NCI-H2029 (cell line): ENCODE results near the gene C14orf132.
A peak's percentile ranks its signal among the peaks of the same experiment; 100 is the strongest.

Experiments
- DNase-seq: peaks from one replicate; lab custom pipeline; 2025; lab: John Stamatoyannopoulos, UW

The C14orf132 gene

DNA sequence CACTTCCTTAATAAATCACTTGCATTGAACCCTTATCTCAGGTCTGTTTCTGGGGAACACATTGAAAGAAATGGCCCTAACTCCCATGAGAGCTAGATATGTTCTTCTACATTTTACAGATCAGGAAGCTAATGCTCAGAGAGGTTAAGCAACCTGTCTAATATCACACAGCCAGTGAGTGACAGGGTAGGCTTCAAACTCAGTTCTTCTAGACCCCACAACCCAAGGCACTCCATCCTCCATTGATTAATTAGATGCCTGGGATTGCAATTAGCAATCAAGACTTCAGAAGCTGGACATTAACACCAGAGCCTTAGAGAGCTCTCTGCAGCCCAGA is 59.8 kb downstream of the C14orf132 start:
- DNase-seq: no peak

DNA sequence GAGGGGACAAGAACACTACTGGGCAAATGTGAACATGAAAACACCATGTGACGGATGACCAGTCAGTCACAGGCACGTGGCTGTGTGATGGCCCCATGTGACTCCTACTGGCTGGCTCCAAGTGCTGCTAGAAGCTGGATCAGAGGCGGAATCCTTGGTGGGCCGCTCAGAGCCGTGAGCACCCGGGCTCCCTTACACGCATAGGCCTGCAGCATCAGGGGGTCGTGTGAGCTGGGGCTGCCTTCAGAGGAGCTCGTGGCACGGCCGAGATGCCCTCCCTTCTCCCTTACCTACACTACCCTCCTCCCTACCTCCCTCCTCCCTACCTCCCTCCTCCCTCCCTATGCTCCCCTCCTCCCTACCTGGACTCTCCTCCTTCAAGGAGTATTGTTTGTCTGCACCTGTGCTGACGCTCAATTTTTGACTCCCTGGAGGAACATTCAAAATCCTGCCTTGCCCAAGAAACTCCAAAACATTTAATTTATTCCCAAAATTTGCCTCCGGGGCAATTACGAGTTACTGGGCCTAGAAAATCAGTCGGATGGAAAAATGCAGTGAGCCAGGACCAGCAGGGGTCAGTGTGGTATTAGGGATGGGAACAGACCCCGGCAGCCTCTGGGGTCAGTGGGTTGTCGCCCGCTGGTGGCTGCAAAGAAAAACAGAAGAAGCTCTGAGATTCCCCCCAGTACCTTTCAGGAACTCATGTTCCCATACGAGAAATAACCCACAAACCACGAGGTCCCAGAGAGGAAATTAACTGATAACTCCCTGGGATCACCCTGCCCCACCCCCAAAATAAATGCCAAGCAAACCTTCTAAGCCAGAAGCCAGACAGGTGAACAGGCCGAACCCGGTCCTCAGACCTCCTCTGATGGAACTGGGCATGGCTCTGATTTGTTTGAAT is 61.3 kb downstream of the C14orf132 start:
- no peak for DNase-seq

DNA sequence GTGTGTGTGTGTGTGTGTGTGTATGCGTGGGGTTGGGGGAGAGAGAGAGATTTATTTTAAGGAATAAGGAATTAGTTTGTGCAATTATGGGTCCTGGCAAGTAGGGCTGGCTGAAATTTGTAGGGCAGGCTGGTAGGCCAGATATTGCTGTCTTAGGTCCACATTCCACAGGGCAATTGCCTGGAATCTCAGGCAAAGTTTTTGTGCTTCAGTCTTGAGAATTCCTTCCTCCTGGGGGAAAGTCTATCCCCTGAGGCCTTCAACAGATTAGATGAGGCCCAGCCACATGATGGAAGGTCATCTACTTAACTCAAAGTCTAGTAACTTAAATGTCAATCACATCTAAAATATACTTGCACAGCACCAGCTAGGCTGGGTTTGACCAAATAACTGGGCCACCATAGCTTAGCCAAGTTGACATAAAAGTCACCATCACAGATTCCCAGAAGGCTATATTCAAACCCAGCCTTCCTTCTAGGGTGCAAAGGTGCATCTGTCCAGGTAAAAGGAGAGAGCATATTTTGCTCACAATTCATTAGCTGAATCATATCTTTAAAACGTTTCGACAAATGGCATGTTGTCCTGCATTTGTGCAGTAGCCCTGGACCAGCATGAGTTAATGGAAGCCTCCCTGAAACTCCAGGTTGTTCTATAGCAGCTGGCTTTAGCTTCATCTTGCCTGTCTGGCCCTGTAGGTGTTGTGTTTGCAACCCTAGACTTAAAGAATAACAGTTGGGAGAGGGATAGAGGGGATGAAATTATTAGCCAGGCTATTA is 63.1 kb downstream of the C14orf132 start:
- no peak for DNase-seq

DNA sequence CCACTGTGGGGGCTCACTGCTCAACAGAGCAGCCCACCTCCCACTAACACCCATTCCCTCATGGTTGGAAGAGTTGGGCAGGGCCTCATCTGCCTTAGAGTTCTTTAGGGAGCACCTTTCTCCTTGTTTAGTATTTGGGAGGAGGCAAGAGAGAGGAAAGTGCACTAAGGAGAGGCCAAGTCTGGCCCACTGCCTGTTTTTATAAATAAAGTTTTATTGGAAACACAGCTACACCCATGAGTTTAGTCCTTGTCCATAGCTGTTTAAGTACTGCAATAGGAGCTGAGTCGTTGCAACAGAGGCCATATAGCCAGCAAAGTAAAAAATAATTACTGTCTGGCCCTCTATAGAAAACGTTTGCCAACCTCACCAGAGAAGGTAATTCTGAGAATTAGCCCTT is 63.9 kb downstream of the C14orf132 start:
- no peak for DNase-seq

DNA sequence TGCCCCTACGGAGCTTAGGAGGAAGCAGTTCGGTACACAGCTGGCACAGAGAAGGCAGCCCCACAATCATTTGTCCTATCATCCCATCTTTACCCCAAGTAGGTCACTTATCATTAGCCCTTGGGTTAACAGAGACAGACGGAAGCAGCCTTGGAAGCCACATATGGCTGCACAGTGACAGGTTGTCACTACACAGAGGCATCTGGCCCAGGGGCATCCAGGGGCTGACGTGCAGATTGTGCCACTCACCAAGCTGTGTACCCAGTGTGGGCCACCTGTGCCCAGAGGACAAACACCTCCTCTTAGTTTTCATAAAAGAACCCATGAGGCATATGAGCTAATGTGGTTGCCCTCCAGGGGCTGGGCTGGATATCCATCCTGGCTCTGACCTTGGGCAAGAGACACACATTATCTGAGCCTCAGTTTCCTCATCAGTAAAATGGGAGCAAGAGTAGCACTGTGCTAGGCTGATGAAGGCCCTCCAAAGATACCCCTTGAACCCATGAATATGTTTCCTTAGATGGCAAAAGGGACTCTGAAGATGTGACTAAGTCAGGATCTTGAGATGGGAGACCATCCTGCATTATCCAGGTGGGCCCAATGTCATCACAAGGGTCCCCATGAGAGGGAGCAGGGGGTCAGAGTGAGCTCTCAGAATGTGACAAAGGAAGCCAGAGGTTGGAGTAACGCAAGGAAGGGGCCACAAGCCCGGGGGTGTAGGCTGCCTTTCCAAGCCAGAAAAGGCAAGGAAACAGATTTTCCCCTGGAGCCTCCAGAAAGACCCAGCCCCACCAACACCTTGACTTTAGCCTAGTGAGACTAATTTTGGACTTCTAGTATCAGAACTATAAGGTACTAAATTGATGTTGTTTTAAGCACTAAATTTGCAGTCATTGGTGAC is 64.6 kb downstream of the C14orf132 start:
- DNase-seq: no peak

DNA sequence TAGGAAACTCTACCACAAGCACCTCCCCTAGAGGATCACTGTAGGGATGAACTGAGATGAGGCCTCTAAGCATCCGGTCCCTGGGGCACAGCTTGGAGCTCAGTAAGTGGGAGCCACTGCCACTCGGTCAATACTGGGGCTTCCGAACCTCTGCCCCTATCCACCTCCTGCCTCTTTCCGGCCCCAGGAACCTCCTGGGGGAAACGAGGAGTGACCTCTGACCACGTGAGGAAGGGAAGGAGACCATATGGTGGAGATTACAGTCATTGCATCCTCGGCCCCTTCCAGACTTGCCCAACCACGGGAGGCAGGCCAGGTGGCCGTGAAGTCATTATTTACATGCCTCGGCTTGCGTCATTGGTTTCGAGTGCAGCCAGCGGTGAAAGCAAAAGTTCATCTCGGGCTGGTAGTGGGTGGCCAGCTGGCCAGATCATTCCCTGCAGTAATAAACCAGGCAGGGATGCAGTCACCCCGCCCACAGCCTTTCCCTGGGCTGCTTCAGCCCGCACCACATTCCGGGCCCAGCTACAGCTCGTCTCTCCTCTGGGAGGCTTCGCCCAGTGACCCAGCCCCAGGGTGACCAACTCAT is 65.4 kb downstream of the C14orf132 start:
- DNase-seq: peak; percentile 64

DNA sequence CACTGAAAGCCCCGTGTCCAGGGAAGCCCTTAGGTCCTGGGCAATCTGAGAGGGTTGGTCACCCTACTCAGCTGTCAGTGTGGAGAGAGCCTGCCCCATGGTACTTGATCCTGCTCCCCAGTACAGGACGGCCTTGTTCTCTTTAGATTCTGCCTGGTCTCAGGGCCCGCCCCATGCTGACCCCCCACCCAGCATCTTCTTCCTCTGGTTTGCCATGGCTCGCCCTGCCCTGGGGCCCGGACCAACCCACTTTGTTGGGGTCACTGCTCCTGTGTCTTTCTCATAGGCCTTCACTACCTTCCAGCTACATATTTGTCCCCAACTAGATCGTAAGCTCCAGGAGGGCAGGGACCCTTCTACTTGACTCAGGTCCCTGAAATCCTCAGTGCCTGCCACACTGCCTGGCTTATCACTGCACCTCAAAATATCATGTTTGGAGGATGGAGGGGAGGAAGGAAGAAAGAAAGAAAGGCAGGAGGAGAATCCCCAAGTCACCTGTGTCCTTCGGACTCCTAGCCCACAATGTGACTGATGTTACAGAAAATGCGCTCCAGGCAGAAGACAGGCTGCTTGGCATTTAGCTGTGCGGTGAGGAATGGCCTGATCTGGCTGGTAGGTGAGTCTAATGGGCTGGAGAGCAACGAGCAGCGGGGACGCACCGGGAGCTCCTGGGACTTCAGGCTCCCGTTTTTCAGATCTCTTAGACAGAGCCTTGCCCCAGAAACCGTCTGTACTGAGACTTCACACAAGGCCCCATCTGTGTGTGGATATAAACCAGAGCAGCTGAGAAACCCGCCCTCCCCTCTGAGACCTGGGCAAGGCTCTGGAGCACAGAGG is 66.1 kb downstream of the C14orf132 start:
- DNase-seq: no peak

DNA sequence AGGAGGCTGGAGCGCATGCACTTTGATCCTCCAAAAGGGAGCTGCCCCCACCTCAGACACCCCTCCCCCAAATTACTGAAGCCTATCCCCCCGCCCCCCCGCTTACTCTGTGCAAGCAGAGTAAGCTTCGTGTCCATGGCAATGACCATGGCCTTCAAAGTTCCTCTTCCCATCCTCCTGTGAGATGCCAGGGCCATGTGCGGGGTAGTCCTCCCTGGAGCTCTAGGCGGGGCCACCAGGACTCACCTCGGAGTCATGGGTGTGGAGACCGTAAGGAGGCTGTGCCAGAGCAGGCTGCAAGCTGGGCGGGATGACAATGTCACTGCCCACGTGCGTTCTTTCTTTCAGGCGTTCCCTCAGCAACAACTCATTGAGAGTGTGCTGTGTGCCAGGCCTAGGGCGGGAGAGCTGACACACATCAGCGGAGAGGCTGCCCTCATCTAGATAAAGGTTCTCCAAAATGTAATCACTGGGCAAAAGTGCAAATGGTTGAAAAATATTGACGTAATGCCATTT is 66.8 kb downstream of the C14orf132 start:
- DNase-seq: peak; percentile 41

DNA sequence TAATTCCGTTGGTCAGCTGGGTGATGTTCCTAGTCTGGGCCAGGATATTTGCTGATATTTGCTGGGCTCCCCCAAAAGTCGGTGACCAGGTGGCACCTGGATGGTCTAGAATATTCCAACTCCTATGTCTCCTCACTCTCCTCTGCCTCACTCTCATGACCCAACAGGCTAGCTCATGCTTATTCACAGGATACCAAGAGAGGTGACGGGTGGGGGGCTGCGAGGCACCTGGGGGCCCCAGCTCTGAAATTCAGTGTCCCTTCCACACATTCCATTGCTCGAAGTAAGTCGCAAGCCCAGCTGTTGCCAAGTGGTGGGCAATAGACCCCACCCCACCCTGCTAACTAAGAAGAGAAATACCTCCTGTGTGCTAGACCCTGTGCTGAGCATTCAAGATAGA is 67.7 kb downstream of the C14orf132 start:
- DNase-seq: no peak

DNA sequence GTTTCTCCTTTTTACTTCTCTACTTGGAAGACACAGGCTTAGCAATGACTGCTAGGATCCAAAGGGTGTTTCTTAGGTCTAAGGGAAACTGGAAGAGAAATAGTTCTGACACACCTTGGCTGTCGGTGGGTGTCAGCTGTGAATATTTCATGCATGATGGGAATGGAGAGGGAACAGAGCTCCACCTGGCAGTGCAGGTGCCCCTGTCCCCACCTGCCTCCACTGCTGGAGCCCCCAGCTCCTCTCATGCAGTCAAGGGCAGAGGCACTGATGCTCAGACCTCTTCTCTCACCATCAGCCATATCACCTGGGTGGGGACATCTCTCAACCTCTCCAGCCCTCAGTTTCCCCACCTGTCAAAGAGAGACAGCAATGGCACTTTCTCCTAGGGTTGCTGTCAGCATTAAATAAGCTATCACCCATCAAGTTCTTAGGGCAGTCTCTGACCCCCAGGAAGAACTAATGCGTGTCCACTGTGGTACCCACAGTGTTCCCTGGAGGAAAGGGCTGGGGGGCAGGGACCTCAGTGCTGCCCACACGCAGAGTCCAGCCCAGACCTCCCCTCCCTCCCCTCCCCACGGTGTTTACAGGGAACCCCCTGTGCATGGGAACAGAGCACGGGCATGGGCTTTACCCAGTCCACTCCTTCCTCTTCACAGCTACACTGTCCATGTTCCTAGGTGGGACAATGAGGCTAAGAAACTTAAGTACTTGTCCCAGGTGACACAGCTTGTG is 69.1 kb downstream of the C14orf132 start:
- DNase-seq: no peak

DNA sequence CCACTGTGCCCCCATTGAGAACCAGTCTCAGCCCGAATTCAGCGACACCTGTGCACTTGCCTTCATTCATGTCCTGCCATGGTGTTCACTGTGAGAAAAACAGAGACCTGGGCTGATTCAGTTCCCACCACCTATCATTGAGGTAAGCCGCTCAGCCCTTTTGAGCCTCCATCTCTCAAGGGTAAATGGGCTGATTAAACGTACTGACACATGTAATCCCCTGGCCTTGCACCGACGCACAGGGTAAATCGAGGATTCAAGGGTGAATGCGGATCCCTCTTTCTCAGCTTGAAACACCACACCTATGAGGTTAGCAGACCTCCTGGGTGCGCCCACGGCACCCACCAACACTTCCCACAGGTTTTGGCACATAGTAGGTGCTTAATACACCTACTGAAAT is 69.7 kb downstream of the C14orf132 start:
- no peak for DNase-seq

DNA sequence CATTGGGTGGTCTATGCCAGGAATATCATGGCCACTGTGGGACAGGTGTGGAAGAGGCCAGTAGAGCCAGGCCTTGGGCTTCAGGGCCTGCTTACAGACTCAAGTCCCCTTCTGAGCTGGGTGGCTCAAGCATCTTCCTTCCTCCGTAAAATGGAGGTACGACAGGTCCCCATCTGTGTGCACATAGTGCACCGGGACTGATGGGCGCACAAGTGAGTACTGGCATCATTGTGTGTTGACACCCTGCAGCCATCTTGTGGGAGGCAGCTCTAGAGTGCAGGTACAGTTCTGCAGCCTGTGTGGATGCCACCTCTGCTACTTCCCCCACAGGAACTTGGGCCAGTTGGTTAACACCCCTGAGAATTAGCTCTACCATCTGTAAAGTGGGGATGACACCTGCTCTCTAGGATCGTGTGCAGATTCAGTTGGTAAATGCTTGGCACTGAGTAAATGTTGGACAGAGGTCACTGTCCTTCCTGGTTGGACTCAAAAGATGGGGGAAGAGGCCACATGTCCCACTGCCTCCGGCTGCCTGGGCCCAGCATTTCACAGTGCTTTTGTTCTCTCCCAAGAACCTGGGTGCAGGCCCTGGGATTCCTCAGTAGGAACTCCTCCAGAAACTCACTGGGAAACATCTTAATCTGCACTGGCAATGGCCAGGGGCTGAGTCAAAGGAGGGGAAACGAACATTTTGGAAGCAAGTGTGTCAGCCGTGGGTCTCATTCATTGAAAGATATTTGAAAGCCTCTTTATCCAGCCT is 70.6 kb downstream of the C14orf132 start:
- DNase-seq: no peak

DNA sequence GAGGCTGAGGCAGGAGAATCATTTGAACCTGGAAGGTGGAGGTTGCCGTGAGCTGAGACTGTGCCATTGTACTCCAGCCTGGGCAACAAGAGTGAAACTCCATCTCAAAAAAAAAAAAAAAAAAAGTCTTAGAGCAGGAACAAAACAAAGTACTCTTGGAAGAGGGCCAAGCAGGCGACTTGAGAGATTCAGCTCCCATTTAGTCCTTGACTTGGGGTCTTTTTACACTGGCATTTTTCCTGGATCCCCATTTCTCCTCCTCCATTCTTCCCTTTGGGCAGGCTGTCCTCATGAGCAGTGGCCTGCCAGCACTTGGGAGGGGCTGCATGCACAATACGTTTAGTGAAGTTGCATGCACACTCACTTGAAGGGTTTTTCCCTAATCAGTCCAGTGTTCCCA is 72.9 kb downstream of the C14orf132 start:
- DNase-seq: no peak

DNA sequence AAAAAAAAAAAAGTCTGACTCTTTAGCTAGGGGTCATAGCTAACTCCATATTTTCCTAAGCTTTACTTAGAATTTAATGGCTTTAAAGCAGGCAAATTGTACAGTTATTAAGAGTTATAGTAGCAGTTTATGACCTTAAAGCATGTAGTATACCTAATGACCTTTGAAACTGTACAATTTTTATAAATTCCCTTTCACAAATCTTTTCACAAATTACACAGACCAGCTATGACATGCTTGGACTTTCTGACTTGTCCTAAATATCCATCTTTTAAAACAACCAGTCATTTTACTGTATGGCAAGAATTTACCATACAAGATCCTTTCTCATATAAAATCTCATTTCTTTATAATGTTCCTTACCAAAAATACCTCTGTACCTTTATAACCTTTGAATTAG is 74.8 kb downstream of the C14orf132 start:
- DNase-seq: no peak

DNA sequence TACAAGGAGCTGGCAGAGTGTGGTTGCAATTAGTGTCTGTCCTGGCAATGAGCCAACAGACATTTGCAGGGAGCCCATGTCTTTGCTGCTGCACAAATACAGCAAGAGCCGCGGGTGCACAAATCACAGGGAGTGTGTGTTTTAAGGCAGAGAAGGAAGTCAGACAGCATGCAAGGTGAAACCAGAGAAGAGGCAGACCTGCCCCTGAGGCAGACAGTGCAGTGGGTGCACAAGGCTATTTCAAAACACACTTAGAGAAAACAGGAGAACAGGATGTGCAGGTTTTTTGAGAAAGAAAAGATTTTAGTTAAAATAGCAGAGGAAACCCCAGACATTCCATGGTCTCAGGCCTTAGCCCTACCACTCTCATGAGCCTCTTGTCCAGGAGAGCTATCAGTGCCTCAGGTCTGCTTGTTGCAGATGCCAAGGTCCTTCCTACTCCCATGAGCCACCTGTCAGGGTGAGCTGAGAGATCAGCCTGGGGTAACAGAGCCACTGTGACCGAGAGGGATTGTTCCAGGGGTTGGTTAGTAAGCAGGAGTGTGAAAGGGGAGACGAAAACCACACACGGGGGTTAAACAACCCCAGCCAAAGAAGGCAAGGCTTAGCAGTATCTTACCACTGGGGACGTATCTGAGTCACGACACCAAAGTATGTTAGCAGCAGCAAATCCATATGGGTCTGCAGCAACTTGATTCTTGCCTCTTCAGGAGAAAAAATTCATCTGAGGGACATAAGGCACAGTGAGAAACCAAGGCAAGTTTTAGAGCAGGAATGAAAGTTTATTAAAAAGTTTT is 78.1 kb downstream of the C14orf132 start:
- DNase-seq: peak; percentile 13

DNA sequence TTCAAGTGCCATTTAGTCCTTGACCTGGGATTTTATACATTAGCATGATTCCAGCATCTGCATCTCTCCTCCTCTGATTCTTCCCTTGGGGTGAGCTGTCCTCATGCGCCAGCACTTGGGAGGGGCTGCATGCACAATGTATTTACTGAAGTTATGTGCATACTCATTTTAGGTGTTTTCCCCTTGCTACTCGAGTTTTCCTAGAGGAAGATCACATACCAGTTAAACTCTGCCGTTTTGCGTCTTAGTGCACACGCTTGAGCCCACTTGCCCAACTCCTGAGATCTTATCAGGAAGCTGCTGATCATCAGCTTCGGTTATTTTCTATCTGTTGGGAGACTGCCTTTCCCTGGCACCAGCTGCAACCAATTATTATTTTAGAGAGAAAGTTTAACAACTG is 78.8 kb downstream of the C14orf132 start:
- DNase-seq: no peak

DNA sequence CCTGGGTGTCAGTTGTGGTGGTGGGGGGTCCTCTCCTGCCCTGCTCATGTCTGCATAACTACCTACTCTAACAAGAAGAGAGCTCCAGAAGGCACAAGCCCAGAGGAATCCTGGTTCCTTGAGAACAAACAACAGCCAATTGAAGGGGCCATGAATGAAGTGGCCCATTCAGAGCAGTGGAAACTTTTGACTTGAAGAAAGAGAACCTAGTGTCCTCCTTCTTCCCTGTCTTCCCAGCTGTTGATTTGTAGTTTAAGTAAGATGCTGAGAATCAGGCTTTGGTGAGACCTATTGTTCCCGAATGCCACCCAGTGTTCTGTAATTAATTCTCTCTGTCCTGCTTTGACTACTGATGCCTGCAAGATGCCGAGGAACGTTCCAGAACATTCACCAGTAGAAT is 79.2 kb downstream of the C14orf132 start:
- no peak for DNase-seq

DNA sequence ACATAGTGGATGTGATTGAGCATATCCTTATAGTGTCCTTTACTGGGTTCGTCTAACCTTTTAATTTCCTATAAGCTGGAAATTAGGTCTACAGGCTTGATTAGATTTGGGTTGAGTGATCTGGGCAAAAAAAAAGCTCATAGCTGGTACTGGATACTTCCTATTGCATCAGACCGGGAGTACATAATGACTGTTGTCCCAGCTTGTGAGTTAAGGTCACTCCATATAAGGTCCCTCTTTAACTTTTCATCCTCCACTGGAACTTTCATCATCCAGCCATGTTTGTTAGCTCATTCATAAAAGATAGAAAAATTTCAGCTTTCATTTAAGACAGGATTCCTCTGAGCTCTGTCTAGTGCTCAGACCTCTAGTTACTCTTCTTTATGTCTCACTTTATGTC is 80.8 kb downstream of the C14orf132 start:
- no peak for DNase-seq

DNA sequence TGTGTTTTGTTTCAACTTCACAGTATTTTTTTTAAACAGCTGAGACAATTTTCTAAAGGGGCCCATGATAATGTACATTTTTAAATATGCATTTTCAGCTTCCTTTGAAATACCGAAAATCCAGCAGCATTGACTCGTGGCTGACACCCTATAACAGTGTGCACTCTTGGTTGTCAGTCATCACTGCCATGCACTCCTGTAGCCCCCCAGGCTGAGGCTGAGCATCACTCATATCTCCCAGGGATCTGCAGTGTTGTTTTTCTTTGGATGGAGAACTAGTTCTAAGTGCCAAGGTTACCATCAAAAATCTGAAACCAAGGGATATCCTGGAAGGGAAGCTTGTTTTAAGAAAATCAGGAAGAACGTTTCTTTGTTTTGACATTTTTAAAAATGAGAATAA is 81.2 kb downstream of the C14orf132 start:
- no peak for DNase-seq
